IMR-90 (cell line): ENCODE data around the gene SYCN. TPM values are rescaled to one million over a fixed set of nuclear protein-coding genes. Genes with fewer than 3 reads are reported as not detected.

Source experiments
- ATAC-seq: fragments of 200-7000 bp; cut with Tn5 transposase; 2 replicates; pipeline ENCODE4 v1.9.1; 2020; ENCODE audit warnings: low read depth, mild to moderate bottlenecking, moderate library complexity
- BruUV-seq: library from RNA; stranded (reverse); fragments of 400-500 nt; replicated peaks from 2 replicates; lab custom pipeline; 2021; lab: Mats Ljungman, UMichigan
- CTCF ChIA-PET: fragments of 300-600 bp; formaldehyde crosslinking; extraction: SDS; loops from one replicate; lab custom pipeline; 2021; ENCODE audit warnings: antibody characterized with exemption; lab: Yijun Ruan, JAX
- POLR2A ChIA-PET: fragments of 300-600 bp; sonication (Branson Sonifier 250); formaldehyde crosslinking; loops from one replicate; lab custom pipeline; 2022; ENCODE audit warnings: antibody characterized with exemption; ENCODE audit not compliant: unreplicated experiment; lab: Charles Lee
- DNase-seq: peaks from one replicate; pipeline ENCODE4 v3.0.0; 2013
- H2AFZ ChIP-seq: replicated peaks from 2 replicates; pipeline ENCODE3; 2013; ENCODE audit warnings: low read length, mild to moderate bottlenecking; ENCODE audit not compliant: poor library complexity
- H2AK5ac ChIP-seq: 2 replicates; pipeline ENCODE4 v1.6.1; 2013; ENCODE audit warnings: low read depth, low read length, inconsistent platforms
- H2AK9ac ChIP-seq: replicated peaks from 2 replicates; pipeline ENCODE3; 2013; ENCODE audit warnings: mild to moderate bottlenecking, low read depth, low read length, moderate library complexity; ENCODE audit not compliant: poor library complexity
- H2BK120ac ChIP-seq: 2 replicates; pipeline ENCODE4 v1.6.1; 2013; ENCODE audit warnings: low read depth, low read length, inconsistent platforms
- H2BK15ac ChIP-seq: 3 replicates; pipeline ENCODE4 v1.6.1; 2013; ENCODE audit warnings: low read depth, low read length, inconsistent platforms
- H2BK20ac ChIP-seq: 2 replicates; pipeline ENCODE4 v1.6.1; 2013; ENCODE audit warnings: low read depth, mild to moderate bottlenecking, inconsistent platforms, low read length, moderate library complexity
- H2BK5ac ChIP-seq: 2 replicates; pipeline ENCODE4 v1.6.1; 2013; ENCODE audit warnings: mild to moderate bottlenecking, low read depth, low read length, inconsistent platforms; ENCODE audit not compliant: poor library complexity, severe bottlenecking
- H3K14ac ChIP-seq: replicated peaks from 2 replicates; pipeline ENCODE4 v1.6.1; 2013; ENCODE audit warnings: low read depth, low read length, inconsistent platforms
- H3K18ac ChIP-seq: 2 replicates; pipeline ENCODE4 v1.6.1; 2013; ENCODE audit warnings: low read depth, low read length, control low read depth
- H3K23ac ChIP-seq: 2 replicates; pipeline ENCODE4 v1.6.1; 2013; ENCODE audit warnings: low read depth, low read length, inconsistent platforms
- H3K27ac ChIP-seq: 2 replicates; pipeline ENCODE4 v1.5.1; 2013; ENCODE audit warnings: mild to moderate bottlenecking, control low read depth, low read length; ENCODE audit not compliant: insufficient read depth
- H3K27me3 ChIP-seq: 2 replicates; pipeline ENCODE4 v1.6.1; 2013; ENCODE audit warnings: low read length; ENCODE audit not compliant: control insufficient read depth, insufficient read depth
- H3K36me3 ChIP-seq: 2 replicates; pipeline ENCODE4 v1.6.1; 2013; ENCODE audit warnings: low read length, mixed read lengths; ENCODE audit not compliant: control insufficient read depth, insufficient read depth
- H3K4ac ChIP-seq: 2 replicates; pipeline ENCODE4 v1.6.1; 2013; ENCODE audit warnings: low read depth, low read length, inconsistent platforms
- H3K4me1 ChIP-seq: 2 replicates; pipeline ENCODE4 v1.6.1; 2013; ENCODE audit warnings: low read length, mixed read lengths; ENCODE audit not compliant: control insufficient read depth, insufficient read depth
- H3K4me2 ChIP-seq: 2 replicates; pipeline ENCODE4 v1.6.1; 2013; ENCODE audit warnings: low read depth, mild to moderate bottlenecking, control low read depth, low read length, moderate library complexity
- H3K4me3 ChIP-seq: 2 replicates; pipeline ENCODE4 v1.5.1; 2013; ENCODE audit warnings: low read depth, mild to moderate bottlenecking, control low read depth, low read length, moderate library complexity; ENCODE audit not compliant: insufficient read depth
- H3K56ac ChIP-seq: 2 replicates; pipeline ENCODE4 v1.6.1; 2013; ENCODE audit warnings: low read length, inconsistent platforms; ENCODE audit not compliant: insufficient read depth; ENCODE audit errors: extremely low read depth
- H3K79me1 ChIP-seq, 2 experiments: 2 replicates each; pipeline ENCODE4 v1.6.1; 2013; ENCODE audit warnings: low read length in 2 of 2, inconsistent platforms in 1 of 2, low read depth in 1 of 2
- H3K9ac ChIP-seq: 2 replicates; pipeline ENCODE4 v1.6.1; 2013; ENCODE audit warnings: low read depth, low read length, control low read depth
- H3K9me1 ChIP-seq: 2 replicates; pipeline ENCODE4 v1.6.1; 2013; ENCODE audit warnings: low read length, inconsistent platforms; ENCODE audit not compliant: insufficient read depth
- H3K9me3 ChIP-seq: 2 replicates; pipeline ENCODE4 v1.6.1; 2013; ENCODE audit warnings: low read length; ENCODE audit not compliant: control insufficient read depth, insufficient read depth
- H4K20me1 ChIP-seq: 2 replicates; pipeline ENCODE4 v1.6.1; 2013; ENCODE audit warnings: low read length, inconsistent platforms; ENCODE audit not compliant: insufficient read depth
- H4K5ac ChIP-seq: 2 replicates; pipeline ENCODE4 v1.6.1; 2013; ENCODE audit warnings: mild to moderate bottlenecking, low read depth, low read length, control low read depth
- H4K8ac ChIP-seq, 2 experiments: 2 replicates each; pipeline ENCODE4 v1.6.1; 2013; ENCODE audit warnings: low read depth in 2 of 2, low read length in 2 of 2, control low read depth in 1 of 2, inconsistent platforms in 1 of 2
- H4K91ac ChIP-seq: 2 replicates; pipeline ENCODE4 v1.6.1; 2013; ENCODE audit warnings: low read depth, low read length, inconsistent platforms; ENCODE audit not compliant: insufficient read depth
- BHLHE40 ChIP-seq: fragments of 150-350 bp; IDR thresholded peaks from 2 replicates; pipeline ENCODE4 v1.6.1; 2016; ENCODE audit warnings: mild to moderate bottlenecking, low read depth, low read length
- FOS ChIP-seq: fragments of 150-350 bp; IDR thresholded peaks from 2 replicates; pipeline ENCODE4 v1.6.1; 2016; ENCODE audit warnings: low read depth, low read length
- MAFK ChIP-seq: IDR thresholded peaks from 2 replicates; pipeline ENCODE4 v1.6.1; 2012; ENCODE audit warnings: low read depth, low read length, improper control_type of control experiment
- MAZ ChIP-seq: IDR thresholded peaks from 2 replicates; pipeline ENCODE4 v1.6.1; 2012; ENCODE audit warnings: low read depth, mild to moderate bottlenecking, low read length, improper control_type of control experiment, moderate library complexity, borderline replicate concordance
- MXI1 ChIP-seq: IDR thresholded peaks from 2 replicates; pipeline ENCODE4 v1.6.1; 2012; ENCODE audit warnings: low read depth, mild to moderate bottlenecking, low read length, moderate library complexity, borderline replicate concordance
- POLR2A ChIP-seq: IDR thresholded peaks from 2 replicates; pipeline ENCODE4 v1.6.1; 2012; ENCODE audit warnings: mild to moderate bottlenecking, low read depth, low read length
- RCOR1 ChIP-seq: IDR thresholded peaks from 2 replicates; pipeline ENCODE4 v1.6.1; 2012; ENCODE audit warnings: mild to moderate bottlenecking, low read length, improper control_type of control experiment; ENCODE audit not compliant: insufficient replicate concordance
- SMC3 ChIP-seq: fragments of 150-350 bp; IDR thresholded peaks from 2 replicates; pipeline ENCODE4 v1.6.1; 2016; ENCODE audit warnings: low read depth, mild to moderate bottlenecking, antibody characterized with exemption, low read length, moderate library complexity
- WGBS, 2 experiments: methylation state at CpG; one replicate each; pipeline versions ENCODE4 v1.1.5 to v1.1.7; 2013; ENCODE audit warnings: missing lambda C conversion rate in 2 of 2; ENCODE audit not compliant: insufficient read length in 1 of 2; ENCODE audit errors: extremely low coverage in 2 of 2; 5-methylcytosine and 5-hydroxymethylcytosine counted together
- dilution Hi-C: fragments of 300-500 bp; cut with HindIII; formaldehyde crosslinking; loops from one replicate; pipeline ENCODE4 v1.14.3; 2018; ENCODE audit warnings: low sequenced_read_pairs; ENCODE audit not compliant: unreplicated experiment
- in situ Hi-C: fragments of 300-500 bp; cut with MboI; formaldehyde crosslinking; loops from 3 replicates; pipeline ENCODE4 v1.14.3; 2019; ENCODE audit warnings: low sequenced_read_pairs, inconsistent platforms, mixed read lengths
- intact Hi-C: fragments of 100-400 bp; cut with micrococcal nuclease; formaldehyde crosslinking; loops from 2 replicates; pipeline ENCODE4 v1.10.0; 2022
- polyA plus RNA-seq, 3 experiments: library from polyadenylated mRNA; depleted of rRNA; stranded (reverse); fragments of >200 nt; gene quantifications; 2 replicates each; pipeline ENCODE4 v1.2.3, GENCODE V29; 2012; ENCODE audit warnings: low replicate concordance in 1 of 3
- total RNA-seq: library from RNA; depleted of rRNA; stranded (reverse); fragments of >200 nt; gene quantifications from 2 replicates; pipeline ENCODE4 v1.2.3, GENCODE V29; 2012

The SYCN gene
- total and polyA plus RNA-seq, 2 of the 4 experiments (the other 2 are of a cell fraction), result not detected

DNA sequence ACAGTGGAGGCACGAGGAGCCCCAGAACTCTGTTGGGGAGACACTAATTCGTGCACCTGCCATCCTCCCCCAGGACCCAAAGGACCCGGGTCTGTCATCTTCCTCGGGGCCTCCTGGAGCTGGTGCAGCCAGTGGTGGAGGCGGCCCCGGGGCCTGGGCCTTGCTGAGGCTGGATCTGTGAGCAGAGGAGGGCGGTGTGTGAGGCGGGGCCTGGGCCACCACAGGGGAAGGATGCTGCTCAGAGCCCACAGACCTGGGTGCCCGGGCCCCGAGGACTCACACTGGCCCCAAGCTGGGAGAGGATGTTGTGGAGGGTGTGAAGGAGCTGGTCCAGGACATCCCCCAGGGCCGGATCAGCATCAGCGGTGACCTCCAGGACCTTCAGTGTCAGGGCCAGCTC is 32.5 kb upstream of the SYCN start:
- intact Hi-C loops, result no loop called here
- Histone ChIP-seq H3K9me3 (no peaks in the 10 kb centered on the region), H3K4ac (no peak overlapping the region), H3K27ac (no peak overlapping the region), H4K5ac (no peak overlapping the region), H2BK120ac (no peak overlapping the region), H3K36me3 (no peaks in the 10 kb centered on the region), H2AK9ac (no peak overlapping the region), H3K9me1 (no peaks in the 10 kb centered on the region), H3K23ac (no peak overlapping the region), H3K4me1 (no peaks in the 10 kb centered on the region), H2BK20ac (no peak overlapping the region), H2AFZ (no peak overlapping the region), H4K8ac (no peak overlapping the region), H4K20me1 (no peaks in the 10 kb centered on the region), H4K91ac (no peak overlapping the region), H3K9ac (no peak overlapping the region), H2AK5ac (no peak overlapping the region), H2BK5ac (no peak overlapping the region), H3K4me2 (no peak overlapping the region), H2BK15ac (no peak overlapping the region), H3K79me1 (no peaks in the 10 kb centered on the region), H3K4me3 (no peak overlapping the region), H3K56ac (no peak overlapping the region), H3K27me3 (peaks cover 26% of the 10 kb centered on the region), H3K14ac (no peak overlapping the region), H3K18ac (no peak overlapping the region)
- WGBS, 2 experiments, result 42% methylated on average over 6 of the region's 12 CpGs; no CpG with 5 or more reads in 1 of the 2 experiments
- ATAC-seq, result no peak
- CTCF ChIA-PET, result no interaction called here
- dilution Hi-C loops, result no loop called here
- in situ Hi-C loops, result no loop called here
- POLR2A ChIA-PET, result no interaction called here
- no TSS peak for BruUV-seq
- no peak for TF ChIP-seq MXI1
- TF ChIP-seq FOS, result no peak
- TF ChIP-seq SMC3, result no peak
- TF ChIP-seq MAFK, result no peak
- TF ChIP-seq BHLHE40, result no peak
- TF ChIP-seq POLR2A, result no peak
- no peak for TF ChIP-seq MAZ
- TF ChIP-seq RCOR1, result no peak
- DNase-seq, result no peak
